HG03469 (cell line): ENCODE data around the gene GTF2A2.
"Not testable (repeated sequence)": the region's sequence is repeated elsewhere in the genome, so short reads cannot be mapped to it uniquely, and the experiment has no call there.

Experiments
- ATAC-seq: cut with Tn5 transposase; IDR thresholded peaks from one replicate; pipeline ENCODE4 v1.9.1; 2021; ENCODE audit warnings: mild to moderate bottlenecking, moderate library complexity, moderate number of reproducible peaks; ENCODE audit not compliant: unreplicated experiment

The GTF2A2 gene

GRCh38 chr15:59656897-59657634 is at the start of gene GTF2A2:
TSS of gene GTF2A2 (minus strand) at chr15:59657515. CDS start at chr15:59652277, 5,238 bp downstream.
- peak; percentile 92 for ATAC-seq

- ATAC-seq: no peak
These were observed 46.9 kb upstream of the GTF2A2 start for GRCh38 chr15:59703979-59704796.

- no peak for ATAC-seq
These were observed 45.0 kb upstream of the GTF2A2 start for GRCh38 chr15:59702351-59702750.

- ATAC-seq: no peak
These were observed 44.6 kb upstream of the GTF2A2 start for GRCh38 chr15:59701880-59702279.

- ATAC-seq: no peak
These were observed 42.6 kb upstream of the GTF2A2 start for GRCh38 chr15:59699810-59700431.

GRCh38 chr15:59698065-59698464 is 40.8 kb upstream of the GTF2A2 start:
- not testable (repeated sequence) for ATAC-seq

GRCh38 chr15:59696332-59696731 is 39.0 kb upstream of the GTF2A2 start:
- no peak for ATAC-seq

- ATAC-seq: no peak
These were observed 37.5 kb upstream of the GTF2A2 start for GRCh38 chr15:59694779-59695178.

GRCh38 chr15:59691194-59691805 is 34.0 kb upstream of the GTF2A2 start:
- ATAC-seq: no peak

GRCh38 chr15:59689626-59690236 is 32.4 kb upstream of the GTF2A2 start:
- no peak for ATAC-seq

GRCh38 chr15:59688782-59689625 is 31.7 kb upstream of the GTF2A2 start, which contains the start of gene BNIP2:
TSS of gene BNIP2 (minus strand) at chr15:59689320. CDS start at chr15:59682457, 6,863 bp downstream.
- no peak for ATAC-seq

- ATAC-seq: no peak
These were observed 31.1 kb upstream of the GTF2A2 start for GRCh38 chr15:59688423-59688781.

GRCh38 chr15:59687836-59688235 is 30.5 kb upstream of the GTF2A2 start:
- no peak for ATAC-seq

- ATAC-seq: no peak
These were observed 29.1 kb upstream of the GTF2A2 start for GRCh38 chr15:59686389-59686788.

- ATAC-seq: no peak
These were observed 28.5 kb upstream of the GTF2A2 start for GRCh38 chr15:59685737-59686297.

- ATAC-seq: no peak
These were observed 23.6 kb upstream of the GTF2A2 start for GRCh38 chr15:59680870-59681269.

GRCh38 chr15:59680346-59680745 is 23.0 kb upstream of the GTF2A2 start:
- ATAC-seq: no peak

- no peak for ATAC-seq
These were observed 21.3 kb upstream of the GTF2A2 start for GRCh38 chr15:59678620-59679019.

GRCh38 chr15:59678172-59678571 is 20.9 kb upstream of the GTF2A2 start:
- no peak for ATAC-seq
